K562 (cell line): ENCODE data around the gene ZNF566. TPM values are rescaled to one million over a fixed set of nuclear protein-coding genes. Genes with fewer than 3 reads are reported as not detected.

Source experiments
- ATAC-seq: fragments of 200-7000 bp; cut with Tn5 transposase; 3 replicates; pipeline ENCODE4 v1.9.1; 2020; ENCODE audit warnings: moderate library complexity
- BruUV-seq: library from RNA; stranded (reverse); fragments of 400-500 nt; replicated peaks from 2 replicates; lab custom pipeline; 2021; lab: Mats Ljungman, UMichigan
- CTCF ChIA-PET: fragments of 300-600 bp; formaldehyde crosslinking; extraction: SDS; loops from one replicate; lab custom pipeline; 2021; ENCODE audit warnings: low intra/inter-chr PET ratio; lab: Yijun Ruan, JAX
- POLR2A ChIA-PET: fragments of 300-600, 350-650 bp; sonication (Branson Sonifier 250); formaldehyde crosslinking; extraction: SDS; loops from one replicate; lab custom pipeline; 2021; ENCODE audit warnings: antibody characterized with exemption, inconsistent platforms; lab: Yijun Ruan, JAX
- DNase-seq, 4 experiments: peaks; one replicate each; pipeline versions ENCODE4 v3.0.0 to v3.0.0-alpha.2; 2011 to 2018; ENCODE audit warnings: low spot score in 3 of 4, mixed read lengths in 3 of 4; ENCODE audit errors: extremely low read depth in 1 of 4
- FAIRE-seq: peaks from 2 replicates; lab custom pipeline; 2011; peaks lifted over from hg19 to GRCh38; lab: Jason Lieb, UNC
- H2AFZ ChIP-seq: 2 replicates; pipeline ENCODE4 v1.6.0; 2011; ENCODE audit warnings: low read depth, low read length, control low read depth, inconsistent platforms
- H3K27ac ChIP-seq: fragments of 200-600 bp; 3 replicates; pipeline ENCODE4 v1.8.0; 2011; ENCODE audit warnings: low read depth, mild to moderate bottlenecking, control low read depth, inconsistent platforms, low read length, moderate library complexity, mixed read lengths; ENCODE audit errors: extremely low read depth
- H3K27me3 ChIP-seq, 2 experiments: fragments of 300-600 bp in 1 of 2; 2 replicates in 1 of 2; 3 replicates in 1 of 2; pipeline versions ENCODE4 v1.6.0 to v1.8.0; 2011; ENCODE audit warnings: inconsistent platforms in 2 of 2, low read length in 2 of 2, mild to moderate bottlenecking in 1 of 2, mixed read lengths in 1 of 2, moderate library complexity in 1 of 2; ENCODE audit not compliant: control insufficient read depth in 2 of 2, insufficient read depth in 2 of 2
- H3K36me3 ChIP-seq: fragments of 300-600 bp; 3 replicates; pipeline ENCODE4 v1.8.0; 2011; ENCODE audit warnings: mild to moderate bottlenecking, low read length, inconsistent platforms; ENCODE audit not compliant: control insufficient read depth, insufficient read depth
- H3K4me1 ChIP-seq, 2 experiments: fragments of 200-600 bp in 1 of 2; replicated peaks in 1 of 2; 2 replicates in 1 of 2; 3 replicates in 1 of 2; pipeline versions ENCODE4 v1.5.1 to v1.8.0; 2011; ENCODE audit warnings: inconsistent platforms in 2 of 2, low read length in 2 of 2, mild to moderate bottlenecking in 1 of 2, mixed read lengths in 1 of 2, moderate library complexity in 1 of 2; ENCODE audit not compliant: control insufficient read depth in 2 of 2, insufficient read depth in 2 of 2
- H3K4me2 ChIP-seq: 2 replicates; pipeline ENCODE4 v1.6.1; 2011; ENCODE audit warnings: low read length, control low read depth, inconsistent platforms, mixed read lengths; ENCODE audit not compliant: insufficient read depth
- H3K4me3 ChIP-seq: fragments of 200-600 bp; sonication (generic), shearing (Covaris generic); 2 replicates; pipeline ENCODE4 v1.5.1; 2016; ENCODE audit warnings: control low read depth, inconsistent platforms
- H3K79me2 ChIP-seq: fragments of 200-600 bp; 3 replicates; pipeline ENCODE4 v1.8.0; 2011; ENCODE audit warnings: low read length, inconsistent platforms; ENCODE audit not compliant: control insufficient read depth, insufficient read depth
- H3K9ac ChIP-seq, 2 experiments: 2 replicates each; pipeline versions ENCODE4 v1.6.0 to v1.6.1; 2011; ENCODE audit warnings: low read depth in 2 of 2, low read length in 2 of 2, control low read depth in 1 of 2, inconsistent platforms in 1 of 2, mild to moderate bottlenecking in 1 of 2, mixed read lengths in 1 of 2; ENCODE audit not compliant: insufficient read depth in 1 of 2
- H3K9me1 ChIP-seq: one replicate; pipeline ENCODE4 v1.6.0; 2011; ENCODE audit warnings: inconsistent platforms, mild to moderate bottlenecking, low read length, moderate library complexity; ENCODE audit not compliant: control insufficient read depth, insufficient read depth
- H3K9me3 ChIP-seq: replicated peaks from 2 replicates; pipeline ENCODE4 v1.5.1; 2011; ENCODE audit warnings: low read depth, low read length, inconsistent platforms; ENCODE audit not compliant: control insufficient read depth, insufficient read depth
- H4K20me1 ChIP-seq: replicated peaks from 2 replicates; pipeline ENCODE4 v1.6.1; 2011; ENCODE audit warnings: low read length, inconsistent platforms, mixed read lengths; ENCODE audit not compliant: control insufficient read depth, insufficient read depth
- CHD4 ChIP-seq: fragments of 200-600 bp; sonication (generic); IDR thresholded peaks from 3 replicates; pipeline ENCODE4 v1.6.1; 2012; ENCODE audit warnings: low read depth, mild to moderate bottlenecking, mixed read lengths, low read length, inconsistent platforms; ENCODE audit not compliant: insufficient read depth, insufficient replicate concordance, poor library complexity, severe bottlenecking
- FOXK1 ChIP-seq: sonication (generic); formaldehyde crosslinking; IDR thresholded peaks from 2 replicates; pipeline ENCODE4 v1.8.0; 2022; ENCODE audit warnings: missing genetic modification reagents, mild to moderate bottlenecking, borderline replicate concordance
- JUND ChIP-seq, 2 experiments: IDR thresholded peaks; 2 replicates in 1 of 2; 3 replicates in 1 of 2; pipeline ENCODE4 v1.6.1; 2011; ENCODE audit warnings: borderline replicate concordance in 2 of 2, low read depth in 2 of 2, low read length in 2 of 2, improper control_type of control experiment in 1 of 2, missing biosample characterization in 1 of 2, missing genetic modification characterization in 1 of 2, missing genetic modification reagents in 1 of 2
- ZNF3 ChIP-seq: fragments of 250-450 bp; sonication (Bioruptor Pico); IDR thresholded peaks from 2 replicates; pipeline ENCODE4 v1.5.0; 2021; ENCODE audit warnings: mild to moderate bottlenecking, moderate library complexity
- WGBS: fragments of 100-300 bp; shearing (Covaris generic); methylation state at CpG from one replicate; pipeline ENCODE4 v1.1.6; 2016; ENCODE audit warnings: low coverage, mixed read lengths; ENCODE audit not compliant: insufficient coverage; ENCODE audit errors: missing lambda C conversion rate; 5-methylcytosine and 5-hydroxymethylcytosine counted together
- in situ Hi-C: fragments of 300-500 bp; cut with MboI; formaldehyde crosslinking; loops from 4 replicates; pipeline ENCODE4 v1.15.0; 2018; ENCODE audit warnings: inconsistent platforms, mixed read lengths
- intact Hi-C: fragments of 100-400 bp; cut with micrococcal nuclease; formaldehyde crosslinking; loops from 2 replicates; pipeline ENCODE4 v1.14.2; 2022
- polyA plus RNA-seq, 8 experiments: library from polyadenylated mRNA; depleted of rRNA in 4 of 8; stranded (reverse) in 5 of 8; unstranded in 3 of 8; fragments of >200 nt; fragmentation: Nextera tagmentation in 2 of 8; fragmentation: Illumina TruSeq in 1 of 8; extraction: Ambion mirVana in 2 of 8; extraction: Trizol in 1 of 8; gene quantifications; 2 replicates each; pipeline versions ENCODE4 v1.2.1 to v1.2.3, GENCODE V29; 2011 to 2014; ENCODE audit warnings: inconsistent platforms in 1 of 8, missing spikeins in 1 of 8
- total RNA-seq, 7 experiments: library from RNA; depleted of rRNA in 6 of 7; stranded (reverse); fragments of >200 nt in 6 of 7; fragmentation: Illumina TruSeq in 2 of 7; extraction: Trizol in 2 of 7; gene quantifications; 2 replicates each; pipeline versions ENCODE4 v1.2.1 to v1.2.3, GENCODE V29; 2011 to 2021; ENCODE audit warnings: low replicate concordance in 1 of 7
- TF ChIP-seq, protein P1 (sequence below): sonication (generic); formaldehyde crosslinking; IDR thresholded peaks from 2 replicates; pipeline ENCODE4 v1.8.0; 2022; ENCODE audit warnings: mild to moderate bottlenecking, missing genetic modification reagents

The ZNF566 gene
- total and polyA plus RNA-seq, 9 of the 15 experiments (the other 6 are each of a cell fraction or from before 2014, with no cell fraction given), result 5.5 to 11.4 (median 9.7) TPM

DNA sequence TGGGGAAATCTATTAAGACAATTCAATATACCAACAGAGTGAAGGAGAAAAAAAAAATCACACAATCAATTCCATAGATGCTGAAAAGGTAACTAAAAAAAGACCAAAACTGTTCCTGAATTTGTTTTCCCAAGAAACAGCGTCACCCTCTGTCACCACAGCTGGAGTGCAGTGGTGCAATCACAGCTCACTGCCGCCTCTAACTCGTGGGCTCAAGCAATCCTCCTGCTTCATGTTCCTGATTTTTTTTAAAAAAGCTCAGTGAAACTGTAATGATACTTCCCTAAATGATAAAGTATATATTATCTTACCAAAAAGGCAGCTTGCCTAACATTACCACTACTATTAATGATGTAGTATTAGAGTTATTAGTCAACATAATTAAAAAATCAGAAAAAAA lies 90.8 kb downstream of the ZNF566 start:
- 42% methylated on average over 3 of the region's 3 CpGs for WGBS
- H3K9me3 ChIP-seq, result no peaks in the 10 kb centered on the region
- no peak overlapping the region for H2AFZ ChIP-seq
- no peaks in the 10 kb centered on the region for H3K4me1 ChIP-seq
- intact Hi-C loops (no loop called here), in situ Hi-C loops (no loop called here)
- DNase-seq (no peak), FAIRE-seq (no peak), ATAC-seq (no peak)
- CTCF ChIA-PET, result no interaction called here
- no peaks in the 10 kb centered on the region for H3K79me2 ChIP-seq
- POLR2A ChIA-PET, result no interaction called here
- H3K9ac ChIP-seq, result no peak overlapping the region
- peaks cover 2% of the 10 kb centered on the region; the same call in 2 of the 3 replicates for H3K36me3 ChIP-seq
- H3K27ac ChIP-seq, result no peak overlapping the region
- BruUV-seq, result no TSS peak
- H4K20me1 ChIP-seq, result no peaks in the 10 kb centered on the region
- no peak overlapping the region for H3K4me3 ChIP-seq
- no peaks in the 10 kb centered on the region for H3K27me3 ChIP-seq
- H3K4me2 ChIP-seq, result no peak overlapping the region
- TF ChIP-seq JUND (IDR thresholded peaks at IDR 0.05; ENCODE audit: borderline replicate concordance, low read depth, low read length) (no peak), JUND (tag; IDR thresholded peaks at IDR 0.05; ENCODE audit: borderline replicate concordance, low read depth, low read length) (no peak), ZNF3 (CRISPR knock-in tag) (no peak), FOXK1 (CRISPR knock-in tag) (no peak), CHD4 (no peak)
- TF ChIP-seq, protein P1, sequence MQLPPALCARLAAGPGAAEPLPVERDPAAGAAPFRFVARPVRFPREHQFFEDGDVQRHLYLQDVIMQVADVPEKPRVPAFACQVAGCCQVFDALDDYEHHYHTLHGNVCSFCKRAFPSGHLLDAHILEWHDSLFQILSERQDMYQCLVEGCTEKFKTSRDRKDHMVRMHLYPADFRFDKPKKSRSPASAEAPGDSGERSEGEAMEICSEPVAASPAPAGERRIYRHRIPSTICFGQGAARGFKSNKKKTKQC (CRISPR knock-in tag), result no peak
- no peaks in the 10 kb centered on the region for H3K9me1 ChIP-seq

Other genes with a start within 250 kb of the ZNF566 start
- gene ZFP14, start 110.4 kb downstream of the ZNF566 start, total RNA-seq (2014; rRNA removed), result 0.41 and 1.1 TPM in 2 replicates
- gene ZFP14, start 110.4 kb downstream of the ZNF566 start, total RNA-seq (2014; rRNA removed; fragmentation: Illumina TruSeq; extraction: Trizol), result 1.5 and 2.1 TPM in 2 replicates
- 1.4 and 2.1 TPM in 2 replicates for gene ZFP14, start 110.4 kb downstream of the ZNF566 start, total RNA-seq (2015; rRNA removed; fragmentation: Illumina TruSeq; extraction: Trizol)
- gene ZFP14, start 110.4 kb downstream of the ZNF566 start, total RNA-seq (2021), result 0.65 and 1.2 TPM in 2 replicates
- 1.3 and 1.9 TPM in 2 replicates for gene ZFP14, start 110.4 kb downstream of the ZNF566 start, polyA plus RNA-seq (2011; rRNA removed)
- 0.35 and 0.80 TPM in 2 replicates for gene ZFP14, start 110.4 kb downstream of the ZNF566 start, polyA plus RNA-seq (2014; fragmentation: Illumina TruSeq; extraction: Trizol)
- 1 to 10 TPM; 1.6 to 1.7 TPM for gene ZFP14, start 110.4 kb downstream of the ZNF566 start, polyA plus RNA-seq (2014; fragmentation: Nextera tagmentation; extraction: Ambion mirVana)
- gene ZFP14, start 110.4 kb downstream of the ZNF566 start, polyA plus RNA-seq (2014; rRNA removed), result 0.30 and 0.94 TPM in 2 replicates
- 2.0 and 2.2 TPM in 2 replicates for gene ZFP82, start 70.9 kb downstream of the ZNF566 start, total RNA-seq (2014; rRNA removed)
- gene ZFP82, start 70.9 kb downstream of the ZNF566 start, total RNA-seq (2014; rRNA removed; fragmentation: Illumina TruSeq; extraction: Trizol), result 3.3 and 3.5 TPM in 2 replicates
- 2.6 and 3.2 TPM in 2 replicates for gene ZFP82, start 70.9 kb downstream of the ZNF566 start, total RNA-seq (2015; rRNA removed; fragmentation: Illumina TruSeq; extraction: Trizol)
- 2.3 and 2.5 TPM in 2 replicates for gene ZFP82, start 70.9 kb downstream of the ZNF566 start, total RNA-seq (2021)
- 2.4 and 7.0 TPM in 2 replicates for gene ZFP82, start 70.9 kb downstream of the ZNF566 start, polyA plus RNA-seq (2011; rRNA removed)
- 2.8 and 3.0 TPM in 2 replicates for gene ZFP82, start 70.9 kb downstream of the ZNF566 start, polyA plus RNA-seq (2014; fragmentation: Illumina TruSeq; extraction: Trizol)
- 1 to 10 TPM; 3.0 to 4.0 TPM for gene ZFP82, start 70.9 kb downstream of the ZNF566 start, polyA plus RNA-seq (2014; fragmentation: Nextera tagmentation; extraction: Ambion mirVana)
- 2.3 and 2.5 TPM in 2 replicates for gene ZFP82, start 70.9 kb downstream of the ZNF566 start, polyA plus RNA-seq (2014; rRNA removed)
- 4.4 and 4.8 TPM in 2 replicates for gene ZNF260, start 38.7 kb upstream of the ZNF566 start, total RNA-seq (2014; rRNA removed)
- 14.9 and 17.1 TPM in 2 replicates for gene ZNF260, start 38.7 kb upstream of the ZNF566 start, total RNA-seq (2014; rRNA removed; fragmentation: Illumina TruSeq; extraction: Trizol)
- 15.5 and 16.6 TPM in 2 replicates for gene ZNF260, start 38.7 kb upstream of the ZNF566 start, total RNA-seq (2015; rRNA removed; fragmentation: Illumina TruSeq; extraction: Trizol)
- gene ZNF260, start 38.7 kb upstream of the ZNF566 start, total RNA-seq (2021), result 5.8 and 7.3 TPM in 2 replicates
- 10.2 and 10.6 TPM in 2 replicates for gene ZNF260, start 38.7 kb upstream of the ZNF566 start, polyA plus RNA-seq (2011; rRNA removed)
- gene ZNF260, start 38.7 kb upstream of the ZNF566 start, polyA plus RNA-seq (2014; fragmentation: Illumina TruSeq; extraction: Trizol), result 6.8 and 8.5 TPM in 2 replicates
- gene ZNF260, start 38.7 kb upstream of the ZNF566 start, polyA plus RNA-seq (2014; fragmentation: Nextera tagmentation; extraction: Ambion mirVana), result 1 to 10 TPM; 2.6 to 3.7 TPM
- gene ZNF260, start 38.7 kb upstream of the ZNF566 start, polyA plus RNA-seq (2014; rRNA removed), result 5.2 TPM in 2 replicates
- 4.1 and 5.4 TPM in 2 replicates for gene ZNF529, start 83.7 kb upstream of the ZNF566 start, total RNA-seq (2014; rRNA removed)
- gene ZNF529, start 83.7 kb upstream of the ZNF566 start, total RNA-seq (2014; rRNA removed; fragmentation: Illumina TruSeq; extraction: Trizol), result 7.9 and 10.5 TPM in 2 replicates
- gene ZNF529, start 83.7 kb upstream of the ZNF566 start, total RNA-seq (2015; rRNA removed; fragmentation: Illumina TruSeq; extraction: Trizol), result 4.8 and 5.0 TPM in 2 replicates
- 6.2 and 10.4 TPM in 2 replicates for gene ZNF529, start 83.7 kb upstream of the ZNF566 start, total RNA-seq (2021)
- gene ZNF529, start 83.7 kb upstream of the ZNF566 start, polyA plus RNA-seq (2011; rRNA removed), result 12.6 and 13.6 TPM in 2 replicates
- 6.5 and 6.7 TPM in 2 replicates for gene ZNF529, start 83.7 kb upstream of the ZNF566 start, polyA plus RNA-seq (2014; fragmentation: Illumina TruSeq; extraction: Trizol)
- 1 to 10 TPM; 2.4 to 3.2 TPM for gene ZNF529, start 83.7 kb upstream of the ZNF566 start, polyA plus RNA-seq (2014; fragmentation: Nextera tagmentation; extraction: Ambion mirVana)
- 6.3 and 6.9 TPM in 2 replicates for gene ZNF529, start 83.7 kb upstream of the ZNF566 start, polyA plus RNA-seq (2014; rRNA removed)
- 0.27 TPM in 1 of 2 replicates, not detected in the other for gene ZNF382, start 115.8 kb upstream of the ZNF566 start, total RNA-seq (2014; rRNA removed)
- 0.06 and 0.22 TPM in 2 replicates for gene ZNF382, start 115.8 kb upstream of the ZNF566 start, total RNA-seq (2014; rRNA removed; fragmentation: Illumina TruSeq; extraction: Trizol)
- gene ZNF382, start 115.8 kb upstream of the ZNF566 start, total RNA-seq (2015; rRNA removed; fragmentation: Illumina TruSeq; extraction: Trizol), result 0.08 TPM in 1 of 2 replicates, not detected in the other
- 0.18 TPM in 1 of 2 replicates, not detected in the other for gene ZNF382, start 115.8 kb upstream of the ZNF566 start, total RNA-seq (2021)
- 0.10 and 0.14 TPM in 2 replicates for gene ZNF382, start 115.8 kb upstream of the ZNF566 start, polyA plus RNA-seq (2011; rRNA removed)
- not detected in 2 replicates for gene ZNF382, start 115.8 kb upstream of the ZNF566 start, polyA plus RNA-seq (2014; fragmentation: Illumina TruSeq; extraction: Trizol)
- gene ZNF382, start 115.8 kb upstream of the ZNF566 start, polyA plus RNA-seq (2014; fragmentation: Nextera tagmentation; extraction: Ambion mirVana), result under 1 TPM in 1 of 2 experiments, not detected in 1; 0.04 TPM
- gene ZNF382, start 115.8 kb upstream of the ZNF566 start, polyA plus RNA-seq (2014; rRNA removed), result 0.96 TPM in 1 of 2 replicates, not detected in the other
- 0.41 and 1.2 TPM in 2 replicates for gene ZNF461, start 177.3 kb upstream of the ZNF566 start, total RNA-seq (2014; rRNA removed)
- 0.45 and 0.91 TPM in 2 replicates for gene ZNF461, start 177.3 kb upstream of the ZNF566 start, total RNA-seq (2014; rRNA removed; fragmentation: Illumina TruSeq; extraction: Trizol)
- 0.38 and 0.80 TPM in 2 replicates for gene ZNF461, start 177.3 kb upstream of the ZNF566 start, total RNA-seq (2015; rRNA removed; fragmentation: Illumina TruSeq; extraction: Trizol)
- 0.20 and 0.45 TPM in 2 replicates for gene ZNF461, start 177.3 kb upstream of the ZNF566 start, total RNA-seq (2021)
- 0.15 and 0.74 TPM in 2 replicates for gene ZNF461, start 177.3 kb upstream of the ZNF566 start, polyA plus RNA-seq (2011; rRNA removed)
- 0.34 and 0.66 TPM in 2 replicates for gene ZNF461, start 177.3 kb upstream of the ZNF566 start, polyA plus RNA-seq (2014; fragmentation: Illumina TruSeq; extraction: Trizol)
- gene ZNF461, start 177.3 kb upstream of the ZNF566 start, polyA plus RNA-seq (2014; fragmentation: Nextera tagmentation; extraction: Ambion mirVana), result under 1 TPM; 0.29 to 0.48 TPM
- gene ZNF461, start 177.3 kb upstream of the ZNF566 start, polyA plus RNA-seq (2014; rRNA removed), result 0.32 and 0.65 TPM in 2 replicates
- gene ZNF567, start 198.1 kb upstream of the ZNF566 start, total RNA-seq (2014; rRNA removed), result 3.1 TPM in 2 replicates
- 8.4 and 9.9 TPM in 2 replicates for gene ZNF567, start 198.1 kb upstream of the ZNF566 start, total RNA-seq (2014; rRNA removed; fragmentation: Illumina TruSeq; extraction: Trizol)
- gene ZNF567, start 198.1 kb upstream of the ZNF566 start, total RNA-seq (2015; rRNA removed; fragmentation: Illumina TruSeq; extraction: Trizol), result 5.8 and 7.2 TPM in 2 replicates
- gene ZNF567, start 198.1 kb upstream of the ZNF566 start, total RNA-seq (2021), result 4.7 and 4.9 TPM in 2 replicates
- 4.5 and 11.5 TPM in 2 replicates for gene ZNF567, start 198.1 kb upstream of the ZNF566 start, polyA plus RNA-seq (2011; rRNA removed)
- gene ZNF567, start 198.1 kb upstream of the ZNF566 start, polyA plus RNA-seq (2014; fragmentation: Illumina TruSeq; extraction: Trizol), result 6.2 and 7.4 TPM in 2 replicates
- gene ZNF567, start 198.1 kb upstream of the ZNF566 start, polyA plus RNA-seq (2014; fragmentation: Nextera tagmentation; extraction: Ambion mirVana), result 10 to 100 TPM in 1 of 2 experiments, 1 to 10 TPM in 1; 7.6 to 10.5 TPM
- 3.6 and 4.1 TPM in 2 replicates for gene ZNF567, start 198.1 kb upstream of the ZNF566 start, polyA plus RNA-seq (2014; rRNA removed)